ENCODE data around the gene NRSN2. TPM values are rescaled to one million over a fixed set of nuclear protein-coding genes. Genes with fewer than 3 reads are reported as not detected.
"Not testable (repeated sequence)": the region's sequence is repeated elsewhere in the genome, so short reads cannot be mapped to it uniquely, and the experiment has no call there.

Gene NRSN2
- total RNA-seq, 1 experiment from 2014 or later, result 8.4 TPM

DNA sequence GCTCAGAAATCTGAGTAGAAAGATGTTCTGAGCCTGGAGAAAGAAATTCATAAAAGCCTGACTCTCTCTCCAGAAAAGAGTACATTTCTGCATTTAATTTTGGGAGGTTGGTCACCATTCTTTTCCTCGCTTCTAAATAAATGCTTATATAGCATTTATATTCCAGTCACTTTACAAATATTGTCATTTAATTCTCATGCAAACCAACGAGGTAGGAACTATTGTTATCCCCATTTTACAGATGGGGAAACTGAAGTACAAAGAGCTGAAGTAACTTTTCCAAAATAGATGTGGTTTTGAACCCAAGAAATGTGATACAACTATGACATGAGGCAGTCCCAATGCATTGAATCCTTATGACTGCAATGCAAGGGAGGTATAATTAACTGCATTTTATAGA lies 29.2 kb downstream of the NRSN2 start:
- H3K27ac Mint-ChIP-seq (ENCODE audit: low read depth, unreplicated experiment), result no peak overlapping the region
- DNase-seq (ENCODE audit: unreplicated experiment), result no peak
- H3K4me3 Mint-ChIP-seq (ENCODE audit: unreplicated experiment), result no peak overlapping the region
- H3K36me3 Mint-ChIP-seq (ENCODE audit: insufficient read depth, unreplicated experiment), result no peaks in the 10 kb centered on the region
- POLR2A ChIA-PET, result interaction anchor here (0.7 to 24.6 kb wide), 3 partner anchors 10 to 31 kb away, joined by 4 to 671 read pairs (median 4); no protein-coding TSS in a partner anchor
- H3K27me3 Mint-ChIP-seq (ENCODE audit: insufficient read depth, unreplicated experiment), result no peaks in the 10 kb centered on the region
- H3K9me3 Mint-ChIP-seq (ENCODE audit: unreplicated experiment), result no peaks in the 10 kb centered on the region
- no TSS peak for BruUV-seq (replicated peaks)
- CTCF ChIA-PET, result interaction anchor here (0.6 to 1.1 kb wide), 2 partner anchors 8 to 13 kb away, joined by 3 to 4 read pairs; no protein-coding TSS in a partner anchor
- H3K4me1 Mint-ChIP-seq (ENCODE audit: insufficient read depth, unreplicated experiment), result peaks cover 25% of the 10 kb centered on the region
- TF ChIP-seq CTCF (IDR thresholded peaks at IDR 0.05; ENCODE audit: unreplicated experiment), result no peak
- intact Hi-C loops (cut with micrococcal nuclease), result no loop called here

- H3K9me3 Mint-ChIP-seq (ENCODE audit: unreplicated experiment), result no peaks in the 10 kb centered on the region
- no peak overlapping the region for H3K27ac Mint-ChIP-seq (ENCODE audit: low read depth, unreplicated experiment)
- H3K4me3 Mint-ChIP-seq (ENCODE audit: unreplicated experiment), result no peak overlapping the region
- peaks cover 19% of the 10 kb centered on the region for H3K4me1 Mint-ChIP-seq (ENCODE audit: insufficient read depth, unreplicated experiment)
- intact Hi-C loops (cut with micrococcal nuclease), result no loop called here
- CTCF ChIA-PET, result interaction anchor here (0.6 to 7.9 kb wide), 3 partner anchors 9 to 15 kb away, joined by 3 to 80 read pairs (median 4); no protein-coding TSS in a partner anchor
- TF ChIP-seq CTCF (IDR thresholded peaks at IDR 0.05; ENCODE audit: unreplicated experiment), result no peak
- H3K36me3 Mint-ChIP-seq (ENCODE audit: insufficient read depth, unreplicated experiment), result no peaks in the 10 kb centered on the region
- BruUV-seq (replicated peaks), result no TSS peak
- POLR2A ChIA-PET, result interaction anchor here (1.5 to 24.6 kb wide), 2 partner anchors 10 to 31 kb away, joined by 4 to 671 read pairs; no protein-coding TSS in a partner anchor
- no peaks in the 10 kb centered on the region for H3K27me3 Mint-ChIP-seq (ENCODE audit: insufficient read depth, unreplicated experiment)
- DNase-seq (ENCODE audit: unreplicated experiment), result no peak
These were observed 29.8 kb downstream of the NRSN2 start for GRCh38 chr20:376750-377149.

DNA sequence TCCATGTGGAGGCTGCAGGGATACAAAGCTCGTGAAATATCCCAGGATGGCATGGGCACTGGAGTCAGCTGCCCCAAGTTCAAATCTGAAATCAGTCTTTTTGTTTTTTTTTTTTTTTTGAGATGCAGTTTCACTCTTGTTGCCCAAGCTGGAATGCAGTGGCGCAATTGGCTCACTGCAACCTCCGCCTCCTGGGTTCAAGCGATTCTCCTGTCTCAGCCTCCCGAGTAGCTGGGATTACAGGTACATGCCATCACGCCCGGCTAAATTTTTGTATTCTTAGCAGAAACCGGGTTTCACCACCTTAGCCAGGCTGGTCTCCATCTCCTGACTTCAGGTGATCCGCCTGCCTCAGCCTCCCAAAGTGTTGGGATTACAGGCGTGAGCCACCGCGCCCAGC lies 30.7 kb downstream of the NRSN2 start:
- BruUV-seq (replicated peaks); intact Hi-C loops (cut with micrococcal nuclease); H3K27ac Mint-ChIP-seq (ENCODE audit: low read depth, unreplicated experiment); H3K4me3 Mint-ChIP-seq (ENCODE audit: unreplicated experiment); H3K27me3 Mint-ChIP-seq (ENCODE audit: insufficient read depth, unreplicated experiment); H3K36me3 Mint-ChIP-seq (ENCODE audit: insufficient read depth, unreplicated experiment); DNase-seq (ENCODE audit: unreplicated experiment); H3K9me3 Mint-ChIP-seq (ENCODE audit: unreplicated experiment): not testable (repeated sequence)
- POLR2A ChIA-PET, result interaction anchor here (0.6 to 24.6 kb wide), 4 partner anchors 11 to 96 kb away, joined by 3 to 671 read pairs (median 30); partner anchors contain the start of gene RBCK1
- peaks cover 13% of the 10 kb centered on the region for H3K4me1 Mint-ChIP-seq (ENCODE audit: insufficient read depth, unreplicated experiment)
- CTCF ChIA-PET, result interaction anchor here (1.0 to 7.9 kb wide), 2 partner anchors 16 to 81 kb away, joined by 5 to 80 read pairs; no protein-coding TSS in a partner anchor

- Mint-ChIP-seq H3K4me1 (ENCODE audit: insufficient read depth, unreplicated experiment) (peaks cover 16% of the 10 kb centered on the region), H3K27ac (ENCODE audit: low read depth, unreplicated experiment) (no peak overlapping the region), H3K27me3 (ENCODE audit: insufficient read depth, unreplicated experiment) (no peaks in the 10 kb centered on the region), H3K9me3 (ENCODE audit: unreplicated experiment) (no peaks in the 10 kb centered on the region), H3K36me3 (ENCODE audit: insufficient read depth, unreplicated experiment) (peaks cover 6% of the 10 kb centered on the region), H3K4me3 (ENCODE audit: unreplicated experiment) (peak overlapping the region; percentile 79)
- DNase-seq (ENCODE audit: unreplicated experiment), result no peak
- ChIA-PET POLR2A (interaction anchor here (0.7 to 24.6 kb wide), 6 partner anchors 13 to 117 kb away, joined by 3 to 671 read pairs (median 4); partner anchors contain the start of genes RBCK1 and SOX12), CTCF (interaction anchor here (0.6 to 7.9 kb wide), 3 partner anchors 13 to 20 kb away, joined by 3 to 80 read pairs (median 5); no protein-coding TSS in a partner anchor)
- no peak for TF ChIP-seq CTCF (IDR thresholded peaks at IDR 0.05; ENCODE audit: unreplicated experiment)
- intact Hi-C loops (cut with micrococcal nuclease), result no loop called here
- BruUV-seq (replicated peaks), result no TSS peak
These were observed 32.0 kb downstream of the NRSN2 start for GRCh38 chr20:378961-379336.

Data from MCF 10A (cell line).